ENCODE measurements around the gene CD8A. TPM values are rescaled to one million over a fixed set of nuclear protein-coding genes. Genes with fewer than 3 reads are reported as not detected.
A peak's percentile ranks its signal among the peaks of the same experiment; 100 is the strongest.

The CD8A gene
- total RNA-seq, 1 donor from 2014 or later, result 17.7 TPM

- peak overlapping the region; percentile 32 to 51 for H3K4me3 ChIP-seq
- peaks cover 19% of the 10 kb centered on the region for H3K27me3 ChIP-seq
- no peak overlapping the region for H3K27ac ChIP-seq
- H3K36me3 ChIP-seq, result no peaks in the 10 kb centered on the region
- intact Hi-C loops (cut with DNase I), result no loop called here
- no peak for TF ChIP-seq CTCF (IDR thresholded peaks at IDR 0.05)
- H3K9me3 ChIP-seq, result no peaks in the 10 kb centered on the region
- H3K4me1 ChIP-seq, result peaks cover 9 to 30% of the 10 kb centered on the region in 2 donors
- DNase-seq (ENCODE audit: low spot score in 2 of 2), result no peak
These were observed 508 bp downstream of the CD8A start for GRCh38 chr2:86790134-86790675.

- intact Hi-C loops (cut with DNase I), result no loop called here
- no peak for TF ChIP-seq CTCF (IDR thresholded peaks at IDR 0.05)
- H3K4me1 ChIP-seq, result peaks cover 9 to 30% of the 10 kb centered on the region in 2 donors
- DNase-seq (ENCODE audit: low spot score in 2 of 2), result no peak
- H3K36me3 ChIP-seq, result no peaks in the 10 kb centered on the region
- H3K9me3 ChIP-seq, result no peaks in the 10 kb centered on the region
- H3K27ac ChIP-seq, result no peak overlapping the region
- H3K27me3 ChIP-seq, result peaks cover 19% of the 10 kb centered on the region
- H3K4me3 ChIP-seq, result peak overlapping the region; percentile 25 to 32
These were observed 1.0 kb downstream of the CD8A start for GRCh38 chr2:86789687-86790133.

GRCh38 chr2:86788881-86789686, 1.6 kb downstream of the CD8A start:
- peak overlapping the region; percentile 25 to 32 for H3K4me3 ChIP-seq
- DNase-seq (ENCODE audit: low spot score in 2 of 2), result no peak
- H3K27ac ChIP-seq, result no peak overlapping the region
- no peak for TF ChIP-seq CTCF (IDR thresholded peaks at IDR 0.05)
- peaks cover 9 to 30% of the 10 kb centered on the region in 2 donors for H3K4me1 ChIP-seq
- intact Hi-C loops (cut with DNase I), result no loop called here
- H3K27me3 ChIP-seq, result peaks cover 19% of the 10 kb centered on the region
- no peaks in the 10 kb centered on the region for H3K36me3 ChIP-seq
- no peaks in the 10 kb centered on the region for H3K9me3 ChIP-seq

- no peak overlapping the region for H3K27ac ChIP-seq
- H3K27me3 ChIP-seq, result peaks cover 19% of the 10 kb centered on the region
- no peak for DNase-seq (ENCODE audit: low spot score in 2 of 2)
- peaks cover 9 to 30% of the 10 kb centered on the region in 2 donors for H3K4me1 ChIP-seq
- peak overlapping the region in 1 of 2 donors; percentile 25 for H3K4me3 ChIP-seq
- TF ChIP-seq CTCF (IDR thresholded peaks at IDR 0.05), result no peak
- no peaks in the 10 kb centered on the region for H3K36me3 ChIP-seq
- intact Hi-C loops (cut with DNase I), result no loop called here
- H3K9me3 ChIP-seq, result no peaks in the 10 kb centered on the region
These were observed 2.5 kb downstream of the CD8A start for GRCh38 chr2:86788165-86788564.

- no peak for DNase-seq (ENCODE audit: low spot score in 2 of 2)
- Histone ChIP-seq H3K36me3 (no peaks in the 10 kb centered on the region), H3K9me3 (no peaks in the 10 kb centered on the region), H3K4me3 (no peak overlapping the region), H3K4me1 (peaks cover 9 to 30% of the 10 kb centered on the region in 2 donors), H3K27me3 (peaks cover 19% of the 10 kb centered on the region), H3K27ac (no peak overlapping the region)
- intact Hi-C loops (cut with DNase I), result no loop called here
- no peak for TF ChIP-seq CTCF (IDR thresholded peaks at IDR 0.05)
These were observed 3.0 kb downstream of the CD8A start for GRCh38 chr2:86787736-86788135.

Measured in ascending aorta (tissue), 2 donors.